H9 (cell line): ENCODE data around the gene SCAP. TPM values are rescaled to one million over a fixed set of nuclear protein-coding genes. Genes with fewer than 3 reads are reported as not detected.

Source experiments
- DNase-seq: peaks from one replicate; pipeline ENCODE4 v3.0.0-alpha.2; 2017
- H2AFZ ChIP-seq: one replicate; pipeline ENCODE4 v1.6.1; 2013; ENCODE audit warnings: mild to moderate bottlenecking, low read length, control low read depth, moderate library complexity
- H2AK5ac ChIP-seq: 2 replicates; pipeline ENCODE4 v1.6.1; 2013; ENCODE audit warnings: low read length, control low read depth, mixed read lengths; ENCODE audit not compliant: insufficient read length
- H2BK120ac ChIP-seq: one replicate; pipeline ENCODE4 v1.6.1; 2013; ENCODE audit warnings: low read depth, mild to moderate bottlenecking, low read length, control low read depth, inconsistent platforms; ENCODE audit not compliant: poor library complexity, severe bottlenecking
- H2BK12ac ChIP-seq: 2 replicates; pipeline ENCODE4 v1.6.1; 2013; ENCODE audit warnings: low read length, control low read depth, mixed read lengths, low read depth; ENCODE audit not compliant: insufficient read length
- H2BK15ac ChIP-seq: 2 replicates; pipeline ENCODE4 v1.6.1; 2013; ENCODE audit warnings: low read depth, low read length, control low read depth
- H2BK20ac ChIP-seq: one replicate; pipeline ENCODE4 v1.6.1; 2013; ENCODE audit warnings: low read depth, mild to moderate bottlenecking, low read length, control low read depth, inconsistent platforms; ENCODE audit not compliant: poor library complexity, severe bottlenecking
- H2BK5ac ChIP-seq: 2 replicates; pipeline ENCODE4 v1.6.1; 2013; ENCODE audit warnings: low read length, control low read depth, mixed read lengths; ENCODE audit not compliant: insufficient read length
- H3K14ac ChIP-seq: 2 replicates; pipeline ENCODE4 v1.6.1; 2013; ENCODE audit warnings: low read length, control low read depth; ENCODE audit not compliant: insufficient read depth
- H3K18ac ChIP-seq: 2 replicates; pipeline ENCODE4 v1.6.1; 2013; ENCODE audit warnings: low read depth, mild to moderate bottlenecking, mixed read lengths, low read length, control low read depth; ENCODE audit not compliant: insufficient read length
- H3K23ac ChIP-seq: 2 replicates; pipeline ENCODE4 v1.6.1; 2013; ENCODE audit warnings: low read length, control low read depth, mixed read lengths, low read depth; ENCODE audit not compliant: insufficient read length
- H3K23me2 ChIP-seq: 2 replicates; pipeline ENCODE4 v1.6.1; 2013; ENCODE audit warnings: low read depth, mild to moderate bottlenecking, mixed read lengths, low read length, control low read depth; ENCODE audit not compliant: insufficient read length, poor library complexity, severe bottlenecking
- H3K27ac ChIP-seq: 2 replicates; pipeline ENCODE4 v1.5.1; 2013; ENCODE audit warnings: low read length, control low read depth, mixed read lengths, low read depth; ENCODE audit not compliant: insufficient read length
- H3K27me3 ChIP-seq: 2 replicates; pipeline ENCODE4 v1.6.1; 2013; ENCODE audit warnings: low read length, control low read depth, inconsistent platforms; ENCODE audit not compliant: insufficient read depth
- H3K4ac ChIP-seq: 2 replicates; pipeline ENCODE4 v1.6.1; 2013; ENCODE audit warnings: low read depth, mild to moderate bottlenecking, control low read depth, inconsistent platforms, low read length, moderate library complexity
- H3K4me1 ChIP-seq: 2 replicates; pipeline ENCODE4 v1.6.1; 2013; ENCODE audit warnings: low read length, control low read depth, inconsistent platforms; ENCODE audit not compliant: insufficient read depth
- H3K4me2 ChIP-seq: 2 replicates; pipeline ENCODE4 v1.6.1; 2013; ENCODE audit warnings: low read length, control low read depth, mixed read lengths; ENCODE audit not compliant: insufficient read length, insufficient read depth
- H3K56ac ChIP-seq: 2 replicates; pipeline ENCODE4 v1.6.1; 2013; ENCODE audit warnings: low read depth, mild to moderate bottlenecking, mixed read lengths, low read length, control low read depth; ENCODE audit not compliant: insufficient read length
- H3K79me1 ChIP-seq: 2 replicates; pipeline ENCODE4 v1.6.1; 2013; ENCODE audit warnings: low read depth, mild to moderate bottlenecking, moderate library complexity, low read length, control low read depth, inconsistent platforms; ENCODE audit not compliant: insufficient read depth, poor library complexity, severe bottlenecking
- H3K79me2 ChIP-seq: 2 replicates; pipeline ENCODE4 v1.6.1; 2013; ENCODE audit warnings: low read length, control low read depth, inconsistent platforms; ENCODE audit not compliant: insufficient read depth
- H3K9ac ChIP-seq: 2 replicates; pipeline ENCODE4 v1.6.1; 2013; ENCODE audit warnings: low read length, control low read depth, mixed read lengths; ENCODE audit not compliant: insufficient read length; ENCODE audit errors: extremely low read depth
- H3K9me3 ChIP-seq: one replicate; pipeline ENCODE4 v1.6.1; 2013; ENCODE audit warnings: low read depth, low read length, inconsistent platforms; ENCODE audit not compliant: control insufficient read depth
- H3T11ph ChIP-seq: one replicate; pipeline ENCODE4 v1.6.1; 2013; ENCODE audit warnings: mild to moderate bottlenecking, low read length, control low read depth, inconsistent platforms
- H4K20me1 ChIP-seq: one replicate; pipeline ENCODE4 v1.6.1; 2013; ENCODE audit not compliant: control insufficient read depth, insufficient read length, insufficient read depth
- H4K5ac ChIP-seq: 2 replicates; pipeline ENCODE4 v1.6.1; 2013; ENCODE audit warnings: low read depth, mild to moderate bottlenecking, mixed read lengths, low read length, control low read depth; ENCODE audit not compliant: insufficient read length
- H4K8ac ChIP-seq: replicated peaks from 2 replicates; pipeline ENCODE4 v1.6.1; 2013; ENCODE audit warnings: low read length, control low read depth, mixed read lengths, low read depth; ENCODE audit not compliant: insufficient read length
- H4K91ac ChIP-seq: 2 replicates; pipeline ENCODE4 v1.6.1; 2013; ENCODE audit warnings: low read depth, mild to moderate bottlenecking, moderate library complexity, mixed read lengths, low read length, control low read depth; ENCODE audit not compliant: insufficient read length
- H3K27ac Mint-ChIP-seq, 3 experiments: 2 replicates in 2 of 3; 3 replicates in 1 of 3; pipeline ENCODE4 v1.8.0; 2020 to 2021; ENCODE audit warnings: mixed read lengths in 3 of 3, mild to moderate bottlenecking in 1 of 3, moderate library complexity in 1 of 3
- H3K27me3 Mint-ChIP-seq: 2 replicates; pipeline ENCODE4 v1.8.0; 2021; ENCODE audit warnings: low read depth, mild to moderate bottlenecking, moderate library complexity, mixed read lengths
- H3K36me3 Mint-ChIP-seq, 3 experiments: 2 replicates in 2 of 3; 3 replicates in 1 of 3; pipeline ENCODE4 v1.8.0; 2020 to 2021; ENCODE audit warnings: low read depth in 3 of 3, mixed read lengths in 3 of 3; ENCODE audit not compliant: insufficient read depth in 1 of 3
- H3K4me1 Mint-ChIP-seq, 2 experiments: 2 replicates each; pipeline ENCODE4 v1.8.0; 2020; ENCODE audit warnings: mixed read lengths in 2 of 2
- H3K4me3 Mint-ChIP-seq, 2 experiments: 2 replicates in 1 of 2; 3 replicates in 1 of 2; pipeline ENCODE4 v1.8.0; 2020 to 2021; ENCODE audit warnings: mild to moderate bottlenecking in 2 of 2, mixed read lengths in 2 of 2, moderate library complexity in 1 of 2
- H3K9me3 Mint-ChIP-seq, 2 experiments: 2 replicates in 1 of 2; 3 replicates in 1 of 2; pipeline ENCODE4 v1.8.0; 2020; ENCODE audit warnings: mild to moderate bottlenecking in 2 of 2, mixed read lengths in 2 of 2, moderate library complexity in 1 of 2
- WGBS: extraction: QIAGEN DNeasy Blood & Tissue Kit; methylation state at CpG from one replicate; pipeline ENCODE4 v1.1.7; 2013; ENCODE audit warnings: missing lambda C conversion rate, low lambda C conversion rate, mixed read lengths; ENCODE audit not compliant: insufficient read length; ENCODE audit errors: extremely low coverage; 5-methylcytosine and 5-hydroxymethylcytosine counted together
- total RNA-seq: library from RNA; stranded (reverse); gene quantifications from 2 replicates; pipeline ENCODE4 v1.2.1, GENCODE V29; 2021
- TF ChIP-seq, protein P1 (sequence below): fragments of 200-600 bp; sonication (generic); conservative IDR thresholded peaks from 3 replicates; pipeline ENCODE4 v1.8.0; 2021; ENCODE audit warnings: antibody characterized with exemption, mild to moderate bottlenecking

SCAP gene
- total RNA-seq, 1 experiment from 2014 or later: 104 TPM

DNA sequence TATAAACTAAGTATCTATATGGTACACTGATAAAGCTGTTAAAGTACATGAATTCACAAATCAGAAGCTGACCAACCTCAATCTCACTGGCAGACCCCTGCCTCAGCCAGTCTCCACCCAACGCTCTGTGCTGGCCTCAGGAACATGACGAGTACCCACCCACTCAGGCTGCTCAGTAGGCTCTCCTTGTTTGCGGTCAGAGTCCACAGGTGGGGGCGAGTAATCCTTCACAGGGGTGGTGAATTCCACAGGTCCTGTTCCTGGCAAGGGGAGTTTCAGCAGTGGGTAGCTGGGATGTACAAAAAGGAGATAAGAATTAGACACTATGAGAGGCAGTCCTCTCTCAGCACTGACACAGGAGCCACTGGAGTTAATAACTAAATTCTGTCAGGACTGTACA is 40.9 kb downstream of the SCAP start:
- no peak overlapping the region for H2BK5ac ChIP-seq
- H3K9me3 ChIP-seq: no peaks in the 10 kb centered on the region
- no peak overlapping the region for H2BK120ac ChIP-seq
- H3K36me3 Mint-ChIP-seq: peaks cover 32 to 56% (median 49%) of the 10 kb centered on the region in 3 experiments
- H2BK20ac ChIP-seq: no peak overlapping the region
- no peak overlapping the region for H3K4ac ChIP-seq
- H2BK15ac ChIP-seq: no peak overlapping the region
- H3K18ac ChIP-seq: no peak overlapping the region
- H2AK5ac ChIP-seq: no peak overlapping the region
- WGBS: no CpG with 5 or more reads among the region's 4 CpGs
- no peak overlapping the region for H3K23ac ChIP-seq
- no peaks in the 10 kb centered on the region for H3K9me3 Mint-ChIP-seq
- no peak for DNase-seq
- H4K8ac ChIP-seq: no peak overlapping the region
- H3K79me1 ChIP-seq: no peaks in the 10 kb centered on the region
- no peaks in the 10 kb centered on the region for H3K4me1 ChIP-seq
- no peak overlapping the region for H4K5ac ChIP-seq
- no peaks in the 10 kb centered on the region; the same call in 1 of the 2 replicates for H3K27me3 ChIP-seq
- no peak overlapping the region for H3T11ph ChIP-seq
- H2AFZ ChIP-seq: no peak overlapping the region
- H3K23me2 ChIP-seq: no peaks in the 10 kb centered on the region
- no peaks in the 10 kb centered on the region for H3K27me3 Mint-ChIP-seq
- H3K79me2 ChIP-seq: no peaks in the 10 kb centered on the region
- H3K4me3 Mint-ChIP-seq: no peak overlapping the region
- H3K14ac ChIP-seq: no peak overlapping the region
- no peak overlapping the region for H3K56ac ChIP-seq
- H4K20me1 ChIP-seq: no peaks in the 10 kb centered on the region
- no peak overlapping the region for H2BK12ac ChIP-seq
- no peak overlapping the region for H3K9ac ChIP-seq
- H3K27ac ChIP-seq: no peak overlapping the region
- no peak overlapping the region for H3K4me2 ChIP-seq
- no peak overlapping the region for H4K91ac ChIP-seq
- peaks cover 10 to 14% of the 10 kb centered on the region in 2 experiments for H3K4me1 Mint-ChIP-seq
- H3K27ac Mint-ChIP-seq: 0 out of 7 replicates have a peak overlapping the region, but pooled peaks of 1 of the 3 experiments have one; percentile 70
- TF ChIP-seq, protein P1, sequence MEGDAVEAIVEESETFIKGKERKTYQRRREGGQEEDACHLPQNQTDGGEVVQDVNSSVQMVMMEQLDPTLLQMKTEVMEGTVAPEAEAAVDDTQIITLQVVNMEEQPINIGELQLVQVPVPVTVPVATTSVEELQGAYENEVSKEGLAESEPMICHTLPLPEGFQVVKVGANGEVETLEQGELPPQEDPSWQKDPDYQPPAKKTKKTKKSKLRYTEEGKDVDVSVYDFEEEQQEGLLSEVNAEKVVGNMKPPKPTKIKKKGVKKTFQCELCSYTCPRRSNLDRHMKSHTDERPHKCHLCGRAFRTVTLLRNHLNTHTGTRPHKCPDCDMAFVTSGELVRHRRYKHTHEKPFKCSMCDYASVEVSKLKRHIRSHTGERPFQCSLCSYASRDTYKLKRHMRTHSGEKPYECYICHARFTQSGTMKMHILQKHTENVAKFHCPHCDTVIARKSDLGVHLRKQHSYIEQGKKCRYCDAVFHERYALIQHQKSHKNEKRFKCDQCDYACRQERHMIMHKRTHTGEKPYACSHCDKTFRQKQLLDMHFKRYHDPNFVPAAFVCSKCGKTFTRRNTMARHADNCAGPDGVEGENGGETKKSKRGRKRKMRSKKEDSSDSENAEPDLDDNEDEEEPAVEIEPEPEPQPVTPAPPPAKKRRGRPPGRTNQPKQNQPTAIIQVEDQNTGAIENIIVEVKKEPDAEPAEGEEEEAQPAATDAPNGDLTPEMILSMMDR: no peak
